OCI-LY7 (cell line): ENCODE results near the gene PRSS1. TPM values are rescaled to one million over a fixed set of nuclear protein-coding genes. Genes with fewer than 3 reads are reported as not detected.

Source experiments
- BruUV-seq: library from RNA; stranded (reverse); fragments of 400-500 nt; replicated peaks from 2 replicates; lab custom pipeline; 2021; lab: Mats Ljungman, UMichigan
- CTCF ChIA-PET: fragments of 300-600 bp; sonication (Branson Sonifier 250); formaldehyde crosslinking; loops from one replicate; lab custom pipeline; 2022; ENCODE audit warnings: antibody characterized with exemption; ENCODE audit not compliant: unreplicated experiment; lab: Charles Lee
- POLR2A ChIA-PET: fragments of 300-600 bp; sonication (Branson Sonifier 250); formaldehyde crosslinking; loops from one replicate; lab custom pipeline; 2022; ENCODE audit warnings: antibody characterized with exemption; lab: Charles Lee
- DNase-seq: peaks from one replicate; pipeline ENCODE4 v3.0.0-alpha.2; 2015; ENCODE audit warnings: low spot score
- H2AFZ ChIP-seq: fragments of 200-600 bp; sonication (generic), shearing (Covaris generic); 2 replicates; pipeline ENCODE4 v1.6.1; 2014; ENCODE audit warnings: mild to moderate bottlenecking, antibody characterized with exemption, low read length, moderate library complexity
- H3K27ac ChIP-seq: fragments of 200-600 bp; sonication (generic); 2 replicates; pipeline ENCODE4 v1.5.1; 2014; ENCODE audit warnings: mixed run types, low read depth, mild to moderate bottlenecking, moderate library complexity, low read length, inconsistent platforms; ENCODE audit not compliant: poor library complexity, severe bottlenecking
- H3K36me3 ChIP-seq: fragments of 200-600 bp; sonication (generic); 2 replicates; pipeline ENCODE4 v1.6.1; 2014; ENCODE audit warnings: mild to moderate bottlenecking, antibody characterized with exemption, low read length, moderate library complexity, mixed read lengths; ENCODE audit not compliant: insufficient read depth
- H3K4me1 ChIP-seq: fragments of 200-600 bp; sonication (generic); 2 replicates; pipeline ENCODE4 v1.5.1; 2014; ENCODE audit warnings: mild to moderate bottlenecking, low read length; ENCODE audit not compliant: insufficient read depth, poor library complexity, severe bottlenecking
- H3K4me2 ChIP-seq: fragments of 200-600 bp; sonication (generic); 2 replicates; pipeline ENCODE4 v1.6.1; 2014; ENCODE audit warnings: mild to moderate bottlenecking, low read length
- H3K4me3 ChIP-seq: fragments of 200-600 bp; sonication (generic); 2 replicates; pipeline ENCODE4 v1.5.1; 2014; ENCODE audit warnings: mild to moderate bottlenecking, low read depth, low read length; ENCODE audit not compliant: poor library complexity, severe bottlenecking
- H3K79me2 ChIP-seq: fragments of 200-600 bp; sonication (generic); 2 replicates; pipeline ENCODE4 v1.6.1; 2016; ENCODE audit warnings: low read depth, mild to moderate bottlenecking, low read length, moderate library complexity, mixed read lengths; ENCODE audit not compliant: insufficient read depth
- H3K9me2 ChIP-seq: fragments of 200-600 bp; sonication (generic); 2 replicates; pipeline ENCODE4 v1.6.1; 2016; ENCODE audit warnings: mild to moderate bottlenecking, low read length, mixed read lengths; ENCODE audit not compliant: insufficient read depth
- H3K9me3 ChIP-seq: fragments of 200-600 bp; sonication (generic); 2 replicates; pipeline ENCODE4 v1.6.1; 2014; ENCODE audit warnings: mild to moderate bottlenecking, mixed run types, low read length, mixed read lengths
- H4K20me1 ChIP-seq: fragments of 200-600 bp; sonication (generic); 2 replicates; pipeline ENCODE4 v1.6.1; 2014; ENCODE audit warnings: mild to moderate bottlenecking, antibody characterized with exemption, low read length, moderate library complexity, mixed read lengths; ENCODE audit not compliant: insufficient read depth
- CTCF ChIP-seq: fragments of 200-600 bp; sonication (generic); conservative IDR thresholded peaks from 2 replicates; pipeline ENCODE4 v1.5.1; 2014; ENCODE audit warnings: mild to moderate bottlenecking, antibody characterized with exemption, low read length, moderate library complexity, mixed read lengths
- EZH2phosphoT487 ChIP-seq: fragments of 200-600 bp; sonication (generic); IDR thresholded peaks from 2 replicates; pipeline ENCODE4 v1.6.1; 2018; ENCODE audit warnings: low read depth, borderline replicate concordance, mild to moderate bottlenecking, mixed run types, antibody characterized with exemption, low read length, moderate library complexity, mixed read lengths
- intact Hi-C: fragments of 100-400 bp; cut with micrococcal nuclease; formaldehyde crosslinking; loops from one replicate; pipeline ENCODE4 v1.10.0; 2022; ENCODE audit not compliant: unreplicated experiment
- total RNA-seq, 2 experiments: library from RNA; depleted of rRNA in 1 of 2; stranded (reverse); fragments of >200 nt in 1 of 2; shearing (Covaris generic) in 1 of 2; gene quantifications; 2 replicates each; pipeline ENCODE4 v1.2.3, GENCODE V29; 2014 to 2022

Gene PRSS1
- total RNA-seq, 2 experiments from 2014 or later, result not detected

GRCh38 chr7:142784716-142785115 is 35.4 kb downstream of the PRSS1 start:
- ChIA-PET POLR2A (interaction anchor here (0.6 to 19.1 kb wide), 16 partner anchors 8 to 544 kb away, joined by 3 to 666 read pairs (median 5); partner anchors contain the start of gene PRSS2), CTCF (interaction anchor here (0.6 to 1.8 kb wide), 4 partner anchors 23 to 152 kb away, joined by 3 to 10 read pairs (median 4); no protein-coding TSS in a partner anchor)
- Histone ChIP-seq H3K27ac (peak overlapping the region; percentile 12), H4K20me1 (no peaks in the 10 kb centered on the region), H3K9me3 (no peaks in the 10 kb centered on the region), H3K36me3 (no peaks in the 10 kb centered on the region), H3K4me1 (peaks cover 71% of the 10 kb centered on the region), H3K79me2 (no peaks in the 10 kb centered on the region), H2AFZ (peak overlapping the region; percentile 51; the same call in 1 of the 2 replicates), H3K4me2 (no peak overlapping the region), H3K4me3 (no peak overlapping the region), H3K9me2 (no peaks in the 10 kb centered on the region)
- no TSS peak for BruUV-seq
- intact Hi-C loops, result no loop called here
- TF ChIP-seq EZH2phosphoT487 (no peak), CTCF (no peak)
- no peak for DNase-seq

GRCh38 chr7:142785841-142786250 is 36.6 kb downstream of the PRSS1 start:
- Histone ChIP-seq H4K20me1 (no peaks in the 10 kb centered on the region), H3K4me1 (peaks cover 82% of the 10 kb centered on the region), H3K9me3 (no peaks in the 10 kb centered on the region), H2AFZ (peak overlapping the region; percentile 22; the same call in 1 of the 2 replicates), H3K4me3 (no peak overlapping the region), H3K79me2 (no peaks in the 10 kb centered on the region), H3K36me3 (no peaks in the 10 kb centered on the region), H3K27ac (peak overlapping the region; percentile 24), H3K9me2 (no peaks in the 10 kb centered on the region), H3K4me2 (no peak overlapping the region)
- CTCF ChIA-PET, result interaction anchor here (0.5 to 2.0 kb wide), 5 partner anchors 12 to 115 kb away, joined by 3 to 13 read pairs (median 5); no protein-coding TSS in a partner anchor
- no peak for DNase-seq
- intact Hi-C loops, result no loop called here
- no peak for TF ChIP-seq CTCF
- no peak for TF ChIP-seq EZH2phosphoT487
- BruUV-seq, result no TSS peak
- POLR2A ChIA-PET, result interaction anchor here (0.6 to 19.1 kb wide), 6 partner anchors 10 to 249 kb away, joined by 3 to 666 read pairs (median 12); no protein-coding TSS in a partner anchor
